Dermis microvascular lymphatic vessel endothelial cell (primary cell): ENCODE data around the gene PRRG4. TPM values are rescaled to one million over a fixed set of nuclear protein-coding genes. Genes with fewer than 3 reads are reported as not detected.
"Not testable (repeated sequence)": the region's sequence is repeated elsewhere in the genome, so short reads cannot be mapped to it uniquely, and the experiment has no call there.

Experiments used
- DNase-seq, 2 donors: peaks; one replicate each; pipeline versions ENCODE4 v3.0.0 to v3.0.0-alpha.2; 2010; ENCODE audit warnings: low read depth in 2 of 2
- total RNA-seq: library from RNA; depleted of rRNA; stranded (reverse); fragments of >200 nt; gene quantifications from 2 replicates; pipeline ENCODE4 v1.2.1, GENCODE V29; 2014

The PRRG4 gene
- 0.64 and 1.9 TPM in 2 replicates for total RNA-seq

DNA sequence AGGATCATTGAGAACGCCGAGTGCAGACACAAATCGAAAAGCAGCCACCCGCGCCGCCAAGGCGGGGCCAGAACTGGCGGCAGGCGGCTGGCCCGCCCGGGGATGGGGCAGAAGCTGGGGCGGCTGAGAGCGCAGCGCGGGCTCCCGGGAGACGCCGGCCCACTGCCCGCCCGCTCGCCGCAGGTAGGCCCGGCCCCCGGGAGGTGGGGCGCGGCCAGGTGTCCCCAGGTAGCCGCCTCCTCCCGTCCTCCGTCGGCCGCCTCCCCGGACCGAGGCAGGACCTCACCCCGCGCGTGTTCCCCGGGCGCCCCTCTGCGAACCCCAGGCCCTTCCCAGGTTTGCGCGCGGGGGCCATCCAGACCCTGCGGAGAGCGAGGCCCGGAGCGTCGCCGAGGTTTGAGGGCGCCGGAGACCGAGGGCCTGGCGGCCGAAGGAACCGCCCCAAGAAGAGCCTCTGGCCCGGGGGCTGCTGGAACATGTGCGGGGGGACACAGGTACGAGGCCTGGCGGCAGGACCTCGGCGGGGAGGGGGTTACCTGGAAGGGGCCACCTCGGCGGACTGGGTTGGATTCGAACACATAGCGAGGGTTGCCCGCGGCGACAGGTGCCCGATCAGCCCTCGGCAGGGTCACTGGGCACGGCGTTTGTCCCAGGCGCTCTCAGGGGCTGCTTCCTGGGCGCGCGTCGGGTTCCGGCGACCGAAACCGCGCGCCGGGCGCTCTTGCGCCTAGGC lies at the start of gene PRRG4:
TSS of gene PRRG4 (plus strand) at position 248 of the 733 bp plus-strand sequence. CDS start 603 bp downstream, outside the sequence.
- peak in 1 of 2 donors; percentile 38 for DNase-seq

DNA sequence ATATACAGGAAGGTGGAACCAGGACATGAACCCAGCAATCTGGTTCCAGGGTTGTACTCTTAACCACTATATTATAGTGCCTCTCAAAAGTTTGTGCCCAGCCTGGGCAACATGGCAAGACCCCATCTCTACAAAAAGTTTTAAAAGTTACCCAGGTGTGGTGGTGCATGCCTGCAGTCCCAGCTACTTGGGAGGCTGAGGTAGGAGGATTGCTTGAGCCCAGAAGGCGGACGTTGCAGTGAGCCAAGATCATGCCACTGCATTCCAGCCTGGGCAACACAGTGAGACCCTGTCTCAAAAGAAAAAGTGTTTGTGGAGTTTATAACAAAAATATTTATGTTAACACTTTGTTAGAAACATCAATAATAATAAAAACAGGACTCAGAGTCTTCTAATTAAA lies 48.9 kb upstream of the PRRG4 start:
- DNase-seq = not testable (repeated sequence)

DNA sequence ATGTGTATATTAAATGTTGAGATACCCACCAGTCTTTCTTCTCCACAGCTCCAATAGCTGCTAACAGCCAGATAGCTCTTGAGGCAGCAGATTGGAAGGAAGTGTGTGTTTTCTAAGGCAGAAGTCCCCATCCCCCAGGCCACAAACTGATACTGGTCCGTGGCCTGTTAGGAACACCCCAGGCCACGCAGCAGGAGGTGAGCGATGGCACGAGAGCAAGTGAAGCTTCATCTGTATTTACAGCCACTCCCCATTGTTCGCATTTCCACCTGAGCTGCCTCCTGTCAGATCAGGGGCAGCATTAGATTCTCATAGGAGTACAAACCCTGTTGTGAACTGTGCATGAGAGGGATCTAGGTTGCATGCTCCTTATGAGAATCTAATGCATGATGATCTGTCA lies 48.0 kb upstream of the PRRG4 start:
- DNase-seq = no peak

DNA sequence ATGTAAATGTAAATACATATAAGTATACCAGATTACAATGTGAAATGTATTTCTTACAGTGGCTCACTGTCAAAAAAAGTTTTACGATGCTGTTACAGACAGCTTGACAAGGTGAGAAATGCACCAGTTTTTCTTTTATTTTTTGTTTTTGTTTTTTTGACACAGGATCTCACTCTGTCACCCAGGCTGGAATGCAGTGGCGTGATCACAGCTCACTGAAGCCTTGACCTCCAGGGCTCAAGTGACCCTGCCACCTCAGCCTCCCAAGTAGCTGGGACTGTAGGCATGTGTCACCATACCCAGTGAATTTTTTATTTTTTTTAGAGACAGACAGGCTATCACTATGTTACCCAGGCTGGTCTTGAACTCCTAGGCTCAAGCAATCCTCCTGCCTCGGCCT lies 44.5 kb upstream of the PRRG4 start:
- DNase-seq = no peak

DNA sequence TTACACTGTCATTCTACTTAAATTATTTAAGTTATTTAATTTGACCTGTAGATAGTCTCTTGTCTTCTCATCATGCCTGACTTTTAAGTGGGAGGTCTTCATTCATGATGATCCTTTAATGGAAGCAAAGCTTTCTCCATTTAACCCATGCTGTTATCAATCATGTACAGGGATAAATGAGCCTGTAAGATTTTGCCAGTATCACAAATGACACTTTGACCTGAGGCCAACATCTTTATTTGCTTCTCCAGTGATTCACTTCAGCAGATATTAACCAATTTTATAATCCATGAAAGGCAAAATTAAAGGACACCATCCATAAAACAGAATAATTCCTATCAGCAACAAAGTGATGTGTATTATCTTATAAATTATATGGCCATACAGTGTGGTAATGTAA lies 42.9 kb upstream of the PRRG4 start:
- no peak for DNase-seq

DNA sequence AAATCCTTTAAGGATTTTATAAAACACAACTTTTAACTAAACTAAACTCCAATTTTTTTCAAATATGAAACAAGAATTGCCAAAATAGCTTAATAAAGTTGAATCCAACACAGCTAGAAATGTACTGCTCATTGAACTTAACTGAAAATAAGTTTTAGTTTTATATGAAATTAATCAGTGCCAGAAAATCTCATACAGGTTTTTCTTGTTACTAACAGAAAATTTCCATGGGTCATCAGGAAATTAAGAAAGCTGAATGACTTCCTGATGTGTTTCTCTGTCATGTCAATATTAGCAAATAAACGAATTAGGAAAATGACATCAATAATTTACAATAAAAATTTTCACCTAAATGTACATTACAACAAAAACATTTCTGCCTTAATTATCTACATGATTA lies 38.8 kb upstream of the PRRG4 start:
- DNase-seq = no peak

DNA sequence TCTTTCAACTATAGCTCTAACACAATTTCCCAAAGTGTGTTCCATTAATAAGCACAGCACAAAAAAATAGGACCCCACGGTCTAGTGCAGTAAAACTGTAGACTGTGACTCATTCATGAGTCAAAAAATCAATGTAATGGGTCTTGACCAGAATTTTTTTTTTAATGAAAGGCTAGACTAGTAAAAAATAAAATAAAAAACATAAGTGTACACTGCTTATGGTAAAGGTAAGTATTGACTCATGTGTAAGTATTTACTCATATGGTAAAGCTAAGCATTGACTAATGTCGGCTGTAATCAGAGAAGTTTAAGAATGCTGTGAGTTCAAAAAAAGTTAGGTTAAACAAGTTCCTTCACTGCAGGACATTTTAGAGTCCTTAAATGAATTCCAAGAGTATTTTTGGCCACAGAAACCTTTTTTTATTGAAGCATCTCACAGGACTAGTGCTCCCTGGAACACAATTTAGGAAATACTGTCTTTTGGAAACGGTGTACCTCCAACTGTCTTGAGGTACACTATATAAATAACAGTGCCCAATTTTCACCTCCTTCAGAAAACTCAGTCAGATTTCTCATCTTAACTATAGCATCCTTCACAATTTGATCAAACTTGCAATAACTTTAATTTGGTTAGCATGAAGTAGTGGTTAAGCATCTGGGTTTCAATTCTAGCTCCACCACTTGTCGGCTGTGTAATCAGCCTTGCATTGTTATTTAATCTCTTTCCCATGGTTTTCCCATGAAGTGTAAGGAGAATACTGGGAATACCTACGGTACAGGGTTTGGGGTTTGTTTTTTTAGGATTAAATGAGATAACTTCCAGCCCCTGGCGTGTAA lies 37.4 kb upstream of the PRRG4 start:
- DNase-seq = no peak

DNA sequence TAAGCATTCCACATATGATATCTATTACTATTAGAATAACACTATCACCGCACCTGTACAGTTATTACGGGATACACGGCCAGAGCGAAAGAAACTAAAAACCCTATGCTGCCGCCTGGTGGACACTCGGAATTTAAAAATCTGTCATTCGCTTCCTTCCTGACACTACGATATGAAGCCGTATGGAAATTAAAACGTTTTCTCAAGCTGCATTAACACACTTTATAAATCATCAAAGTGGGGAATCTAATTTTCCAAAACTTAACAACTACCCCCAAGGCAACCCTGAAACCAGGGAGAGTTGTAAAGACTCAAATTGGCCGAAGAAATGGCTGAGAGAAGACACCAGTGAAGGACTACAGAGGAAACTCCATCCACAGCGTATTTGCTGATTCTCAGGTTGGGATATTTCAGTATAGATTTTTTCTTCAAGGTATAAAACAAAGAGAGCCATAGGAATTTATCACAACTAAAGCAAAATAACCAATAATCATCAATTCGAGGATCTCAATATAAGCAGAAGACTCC lies 36.7 kb upstream of the PRRG4 start:
- peak; percentile 16 to 41 for DNase-seq

DNA sequence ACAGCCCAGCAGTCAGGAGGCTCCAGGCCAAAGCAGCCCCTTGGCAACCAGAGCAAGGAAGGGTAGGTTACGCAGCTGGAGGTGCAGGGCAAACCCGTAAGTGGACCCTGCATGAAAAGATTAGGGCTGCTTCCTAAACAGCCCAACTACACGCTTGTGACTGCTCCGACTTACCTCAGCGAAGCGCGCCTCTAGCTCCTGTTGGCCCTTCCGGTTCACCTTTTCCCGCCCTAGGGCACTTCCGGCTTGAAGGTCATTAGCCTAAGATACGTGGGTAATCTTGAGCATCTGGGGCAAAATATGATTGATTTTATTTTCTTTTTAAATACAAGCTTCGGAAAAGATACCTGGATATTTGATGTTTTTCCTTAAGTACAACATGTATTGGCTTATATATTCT lies 35.3 kb upstream of the PRRG4 start, which contains the start of gene CCDC73:
TSS of gene CCDC73 (minus strand) at position 224 of the 400 bp plus-strand sequence. CDS start 34,419 bp downstream, outside the sequence.
- no peak for DNase-seq

DNA sequence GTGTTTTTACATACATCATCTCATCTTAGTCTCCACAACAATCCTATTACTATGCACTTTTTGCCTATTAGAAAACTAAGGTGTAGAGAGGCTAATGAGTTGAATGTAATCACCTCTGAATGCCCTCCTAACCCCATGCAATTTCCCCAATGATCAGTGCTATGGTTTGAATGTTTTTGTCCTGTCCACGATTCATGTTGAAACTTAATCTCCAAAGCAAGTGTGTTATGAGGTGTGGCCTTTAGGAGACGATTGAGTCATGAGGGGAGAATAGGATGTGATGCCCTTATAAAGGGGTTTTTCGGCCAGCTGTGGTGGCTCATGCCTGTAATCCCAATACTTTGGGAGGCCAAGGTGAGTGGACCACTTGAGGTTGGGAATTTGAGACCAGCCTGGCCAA lies 33.3 kb upstream of the PRRG4 start:
- DNase-seq = no peak

DNA sequence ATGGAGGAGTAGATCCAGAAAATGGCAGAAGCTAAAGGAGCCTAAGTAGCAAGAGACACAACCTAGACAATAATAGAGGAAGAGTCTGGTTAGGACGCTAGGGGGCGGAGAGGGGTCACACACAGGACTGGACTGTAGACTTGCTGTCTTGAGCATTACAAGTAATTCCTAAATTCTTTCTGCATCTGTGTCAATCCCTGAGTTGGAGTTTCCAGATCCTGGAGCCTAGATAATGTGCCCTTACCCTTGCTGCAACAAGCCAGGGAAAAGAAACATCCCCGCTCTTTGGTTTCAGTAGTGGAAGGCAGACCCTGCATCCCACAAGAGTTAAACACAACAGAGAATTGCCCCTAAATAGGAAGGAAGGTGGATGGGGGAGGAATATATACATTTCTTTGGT lies 20.4 kb upstream of the PRRG4 start:
- DNase-seq = peak; percentile 37 to 70

DNA sequence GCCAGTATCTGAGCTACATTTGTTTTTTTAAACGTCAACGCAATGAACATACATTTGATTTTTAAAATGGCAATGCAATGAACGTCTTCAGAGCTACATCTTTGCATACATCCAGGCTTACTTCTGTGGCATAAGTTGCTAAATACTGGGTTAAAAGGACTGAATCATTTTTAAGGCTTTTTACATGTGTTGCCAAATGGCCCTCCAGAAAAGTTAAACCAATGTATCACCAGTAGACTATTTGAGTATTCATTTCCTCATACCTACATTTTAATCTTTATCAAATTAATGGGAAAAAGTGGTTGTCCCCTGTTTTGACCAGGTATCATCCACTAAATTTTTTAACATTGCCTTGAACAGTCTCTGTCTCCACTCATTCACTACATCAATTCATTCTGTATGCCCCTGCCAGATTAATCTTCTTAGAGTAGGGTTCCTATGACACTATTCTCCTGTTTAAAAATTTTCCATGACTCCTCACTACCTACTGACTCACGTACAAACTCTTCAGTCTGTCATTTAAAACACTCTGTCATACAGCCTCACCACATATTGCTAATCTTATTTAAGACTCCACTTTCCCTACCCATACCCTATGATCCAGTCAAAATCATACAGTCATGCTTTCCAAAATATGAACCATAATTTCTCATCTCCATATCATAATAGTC lies 12.4 kb upstream of the PRRG4 start:
- DNase-seq = no peak

DNA sequence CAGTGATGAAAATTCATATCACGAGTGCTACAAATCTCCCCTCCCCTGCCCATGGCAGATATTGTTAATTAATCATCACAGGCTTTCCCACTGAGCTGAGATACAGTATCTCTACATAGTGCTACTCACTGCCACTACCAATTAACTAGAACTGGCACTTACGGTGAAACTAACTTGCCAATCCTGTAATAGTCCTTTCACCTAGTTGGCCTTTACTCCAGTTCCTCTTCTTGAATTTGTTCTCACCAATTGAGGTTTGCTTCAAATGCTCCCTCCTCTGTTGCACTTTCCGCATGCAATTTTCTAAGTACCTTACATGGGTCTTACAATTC lies 11.9 kb upstream of the PRRG4 start:
- no peak for DNase-seq

DNA sequence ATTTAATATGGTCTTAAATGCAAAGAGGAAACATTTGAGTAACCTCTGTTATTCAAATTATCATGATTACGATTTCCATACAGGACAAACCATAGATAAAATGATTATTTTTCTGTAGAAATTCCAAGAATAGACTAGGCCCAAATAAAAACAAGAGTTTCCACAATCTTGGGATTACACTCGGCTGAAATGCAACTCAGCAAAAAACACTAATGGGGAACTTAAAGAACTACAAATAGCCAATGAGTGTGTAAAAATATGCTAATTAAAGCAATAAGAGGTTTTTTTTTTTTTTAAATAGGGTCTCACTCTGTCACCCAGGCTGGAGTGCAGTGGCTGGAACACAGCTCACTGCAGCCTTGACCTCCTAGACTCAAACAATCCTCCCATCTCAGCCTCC lies 10.5 kb upstream of the PRRG4 start:
- no peak for DNase-seq

DNA sequence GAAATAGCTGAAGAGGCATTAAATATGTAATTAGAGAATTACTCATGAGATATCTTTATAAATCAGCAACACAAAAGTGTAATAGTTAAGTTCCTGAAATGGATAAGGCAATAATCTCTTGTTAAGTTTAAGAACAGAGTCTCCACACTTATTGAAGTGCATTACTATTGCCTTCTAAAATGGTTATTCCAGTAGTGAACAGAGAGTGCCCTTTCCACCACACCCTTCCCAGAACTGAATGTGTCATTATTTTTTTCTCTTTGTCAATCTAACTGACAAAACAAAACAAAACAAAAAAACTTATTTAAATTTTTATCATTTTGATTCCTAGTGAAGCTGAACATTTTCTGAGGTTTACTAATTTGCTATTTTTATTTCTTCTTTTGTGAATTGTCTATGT lies 9.2 kb upstream of the PRRG4 start:
- DNase-seq = no peak

DNA sequence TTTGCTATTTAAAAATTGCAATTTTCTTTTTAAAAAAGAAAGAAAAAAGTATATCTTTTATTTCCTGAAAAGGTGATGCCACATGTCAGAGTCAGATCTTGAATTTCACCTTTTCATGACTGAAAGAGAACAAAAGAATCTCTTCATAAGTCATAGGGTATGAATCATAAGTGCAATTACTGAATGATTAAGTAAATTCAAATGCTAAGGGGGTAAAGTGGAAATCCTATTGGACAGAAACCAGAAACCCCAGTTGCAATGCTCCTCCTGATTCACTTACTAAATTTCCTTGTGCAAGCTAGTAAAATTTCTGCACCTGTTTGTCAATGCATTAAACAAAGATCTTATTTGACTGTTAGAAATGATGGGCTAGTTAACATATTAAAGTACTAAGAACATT lies 8.2 kb upstream of the PRRG4 start:
- no peak for DNase-seq

DNA sequence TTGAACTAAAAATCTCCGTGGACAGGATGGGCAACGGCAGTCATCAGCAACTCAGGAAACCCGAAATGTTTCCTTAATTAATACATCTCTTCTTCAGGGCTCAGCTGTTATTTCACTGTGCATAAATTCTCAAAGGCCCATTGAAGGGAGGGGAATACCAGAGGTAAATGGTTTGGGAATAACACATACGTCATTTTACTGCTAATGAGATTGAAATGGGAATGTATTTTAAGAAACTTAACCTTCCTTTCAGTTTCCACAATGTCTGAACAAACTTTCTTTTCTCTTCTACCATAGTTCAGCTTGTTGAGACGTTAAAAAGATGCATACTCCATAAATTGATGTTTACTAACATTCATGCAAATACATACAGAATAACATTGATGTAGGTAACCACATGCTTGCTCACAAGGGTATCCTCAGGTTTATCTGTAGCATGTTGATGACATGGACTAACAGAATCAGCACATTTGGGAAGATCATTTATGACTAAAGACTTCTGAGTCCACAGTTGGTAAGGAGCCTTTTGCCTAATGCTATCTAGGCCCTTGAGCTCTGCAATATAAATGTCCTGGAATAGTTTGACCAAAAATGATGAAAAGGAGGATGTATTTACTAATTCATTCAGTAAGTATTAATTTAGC lies 7.7 kb upstream of the PRRG4 start:
- no peak for DNase-seq

DNA sequence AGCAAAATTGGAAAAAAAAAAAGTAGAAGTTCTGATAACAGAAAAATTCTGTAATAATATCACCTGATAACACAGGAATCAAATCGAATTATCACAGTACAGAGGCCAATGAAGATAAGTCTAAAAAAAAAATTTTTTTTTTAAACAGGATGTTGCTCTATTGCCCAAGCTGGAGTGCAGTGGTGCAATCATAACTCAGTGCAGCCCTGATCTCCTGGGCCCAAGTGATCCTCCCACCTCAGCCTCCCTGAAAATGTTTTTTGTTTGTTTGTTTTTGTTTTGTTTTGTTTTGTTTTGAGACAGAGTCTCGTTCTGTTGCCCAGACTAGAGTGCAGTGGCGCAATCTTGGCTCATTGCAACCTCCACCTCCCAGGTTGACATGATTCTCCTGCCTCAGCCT lies 6.1 kb upstream of the PRRG4 start:
- DNase-seq = not testable (repeated sequence)

DNA sequence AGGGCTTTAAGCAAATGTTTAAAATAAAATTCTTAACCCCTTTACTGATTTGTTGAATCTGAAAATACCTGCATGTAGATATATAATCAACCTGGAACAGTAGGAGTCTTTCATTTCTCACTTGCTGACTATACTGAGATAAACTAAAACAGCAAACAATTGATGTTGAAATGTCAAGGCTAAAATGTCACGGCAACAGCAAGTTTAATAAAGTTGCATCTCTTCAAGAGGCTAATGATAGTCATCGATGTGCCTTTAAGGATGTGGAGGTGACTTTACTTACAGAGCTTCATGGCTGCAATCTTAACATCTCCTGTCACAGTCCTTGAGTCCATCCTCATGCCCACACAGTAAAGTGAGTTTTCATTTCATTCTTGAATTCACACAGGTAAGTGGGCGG lies 3.6 kb upstream of the PRRG4 start:
- no peak for DNase-seq

DNA sequence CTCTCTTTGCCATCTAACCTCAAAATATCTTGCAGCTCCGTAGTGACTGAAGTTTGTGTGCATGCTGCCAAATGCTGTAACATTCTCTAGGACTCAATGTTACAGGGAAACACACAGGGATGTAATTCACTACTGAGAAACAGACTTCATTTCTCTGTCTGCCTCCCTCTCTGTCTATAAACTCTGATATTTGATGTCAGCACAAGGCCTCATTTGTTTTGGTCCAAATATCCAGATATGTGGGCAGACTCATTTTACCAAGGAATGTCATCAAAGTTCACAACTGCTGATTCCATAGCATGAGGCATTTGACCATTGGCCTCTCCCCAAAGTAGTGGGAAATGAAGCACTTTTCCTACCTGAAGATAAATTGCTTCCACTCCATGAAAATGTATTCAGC lies 2.5 kb upstream of the PRRG4 start:
- no peak for DNase-seq

DNA sequence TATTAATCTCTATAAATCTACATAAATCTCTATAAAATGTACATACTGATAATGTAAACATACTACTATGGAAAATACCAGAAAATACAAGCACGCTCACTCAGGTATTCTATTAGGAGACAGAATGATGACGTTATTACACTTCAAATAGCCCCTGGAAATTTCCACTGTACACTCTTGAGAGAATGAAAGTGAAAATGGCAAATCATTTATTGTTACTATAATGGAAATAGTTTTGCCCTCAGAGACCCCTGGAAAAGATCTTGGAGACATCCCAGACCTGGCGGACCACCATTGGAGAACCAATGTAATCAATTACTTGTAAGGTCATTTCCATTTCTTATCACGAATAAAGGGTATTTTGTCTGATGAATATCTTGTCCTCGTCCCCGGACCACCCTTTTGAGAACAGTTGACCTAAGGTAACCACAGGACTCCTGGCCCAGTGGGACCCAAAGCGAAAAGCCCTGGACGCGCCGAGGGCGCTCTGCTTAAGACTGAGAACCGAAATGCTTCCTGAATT lies 509 bp upstream of the PRRG4 start:
- DNase-seq = peak; percentile 34 to 54

DNA sequence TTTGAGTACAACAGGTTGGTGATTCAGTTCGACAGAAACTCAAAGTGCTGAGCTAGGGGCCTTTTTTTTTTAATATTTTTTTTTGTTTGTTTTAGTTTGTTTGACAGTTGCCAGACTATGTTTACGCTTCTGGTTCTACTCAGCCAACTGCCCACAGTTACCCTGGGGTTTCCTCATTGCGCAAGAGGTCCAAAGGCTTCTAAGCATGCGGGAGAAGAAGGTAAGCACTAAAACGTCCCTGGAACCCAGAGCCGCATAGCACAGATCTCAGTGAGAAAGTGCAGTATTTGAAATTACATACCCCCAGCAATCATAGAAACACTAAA lies 649 bp downstream of the PRRG4 start:
- no peak for DNase-seq
